CD8-positive, alpha-beta memory T cell (primary cell): ENCODE measurements around the gene ATP2B2. TPM values are rescaled to one million over a fixed set of nuclear protein-coding genes. Genes with fewer than 3 reads are reported as not detected.
A peak's percentile ranks its signal among the peaks of the same experiment; 100 is the strongest.

ENCODE experiments used
- CTCF ChIA-PET: fragments of 350-600 bp; sonication (Branson Sonifier 250); formaldehyde crosslinking; loops from one replicate; lab custom pipeline; 2021; ENCODE audit warnings: antibody characterized with exemption; lab: Charles Lee
- POLR2A ChIA-PET: fragments of 350-600 bp; sonication (Branson Sonifier 250); formaldehyde crosslinking; loops from one replicate; lab custom pipeline; 2021; ENCODE audit warnings: antibody characterized with exemption; lab: Charles Lee
- DNase-seq, 5 donors: peaks; one replicate each; pipeline versions ENCODE4 v3.0.0 to v3.0.0-alpha.2; 2020 to 2022; ENCODE audit warnings: mixed read lengths in 1 of 5
- H3K27ac ChIP-seq: one replicate; pipeline ENCODE4 v1.7.0; 2013; ENCODE audit warnings: low read depth, mild to moderate bottlenecking, low read length, moderate library complexity
- H3K27me3 ChIP-seq: 2 replicates; pipeline ENCODE4 v1.7.0; 2013; ENCODE audit warnings: low read length, mild to moderate bottlenecking; ENCODE audit not compliant: insufficient read depth, poor library complexity, severe bottlenecking
- H3K36me3 ChIP-seq: 2 replicates; pipeline ENCODE4 v1.7.0; 2013; ENCODE audit warnings: mild to moderate bottlenecking, low read length, moderate library complexity; ENCODE audit not compliant: insufficient read depth
- H3K4me1 ChIP-seq: 2 replicates; pipeline ENCODE4 v1.7.0; 2013; ENCODE audit warnings: mild to moderate bottlenecking, low read length, moderate library complexity; ENCODE audit not compliant: insufficient read depth
- H3K4me3 ChIP-seq: 2 replicates; pipeline ENCODE4 v1.7.0; 2013; ENCODE audit warnings: mild to moderate bottlenecking, low read length
- H3K9me3 ChIP-seq: 2 replicates; pipeline ENCODE4 v1.7.0; 2013; ENCODE audit warnings: mild to moderate bottlenecking, low read length
- H3K27ac Mint-ChIP-seq, 8 donors: one replicate each; pipeline ENCODE4 v1.8.0; 2020 to 2021; ENCODE audit warnings: mixed read lengths in 8 of 8, mild to moderate bottlenecking in 6 of 8, inconsistent platforms in 3 of 8, moderate library complexity in 3 of 8
- H3K27me3 Mint-ChIP-seq, 2 donors: one replicate each; pipeline ENCODE4 v1.8.0; 2020 to 2021; ENCODE audit warnings: mixed read lengths in 2 of 2, mild to moderate bottlenecking in 1 of 2, moderate library complexity in 1 of 2
- H3K36me3 Mint-ChIP-seq, 3 donors: one replicate each; pipeline ENCODE4 v1.8.0; 2020 to 2021; ENCODE audit warnings: mixed read lengths in 3 of 3, inconsistent platforms in 1 of 3, mild to moderate bottlenecking in 1 of 3
- H3K4me1 Mint-ChIP-seq, 3 donors: one replicate each; pipeline ENCODE4 v1.8.0; 2020 to 2021; ENCODE audit warnings: mixed read lengths in 3 of 3, inconsistent platforms in 1 of 3, mild to moderate bottlenecking in 1 of 3
- H3K4me3 Mint-ChIP-seq, 7 donors: one replicate each; pipeline ENCODE4 v1.8.0; 2020 to 2021; ENCODE audit warnings: mixed read lengths in 7 of 7, mild to moderate bottlenecking in 6 of 7, moderate library complexity in 4 of 7, inconsistent platforms in 2 of 7
- H3K9me3 Mint-ChIP-seq, 5 donors: one replicate each; pipeline ENCODE4 v1.8.0; 2020 to 2022; ENCODE audit warnings: mixed read lengths in 5 of 5, mild to moderate bottlenecking in 3 of 5, moderate library complexity in 2 of 5, inconsistent platforms in 1 of 5
- polyA plus RNA-seq: library from polyadenylated mRNA; unstranded; fragments of 300-500 nt; fragmentation: Illumina TruSeq; gene quantifications from one replicate; pipeline ENCODE4 v1.2.3, GENCODE V29; 2021
- total RNA-seq, 2 experiments: library from RNA; stranded (reverse); gene quantifications; one replicate each; pipeline ENCODE4 v1.2.3, GENCODE V29; 2021

The ATP2B2 gene
- total and polyA plus RNA-seq, 3 experiments from 2014 or later, result not detected

DNA sequence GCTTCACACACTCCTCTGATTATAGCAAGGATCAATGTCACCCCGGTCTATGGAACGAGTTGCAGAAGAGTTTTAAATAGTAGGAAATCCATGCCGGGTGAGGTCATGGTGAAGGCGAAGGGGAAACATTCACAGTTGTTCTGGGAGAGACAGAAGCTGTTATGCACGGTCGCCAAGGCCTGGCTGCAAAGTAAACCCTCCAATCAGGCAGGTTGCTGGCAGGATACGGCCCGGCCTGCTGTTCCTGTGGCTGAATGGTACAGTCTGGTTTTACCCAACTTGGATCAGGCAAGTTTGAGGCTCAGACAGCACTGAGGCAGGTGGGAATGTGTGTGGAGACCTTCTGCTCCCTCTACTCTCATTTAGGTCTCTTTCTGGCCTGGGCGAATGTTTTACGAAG is 45.3 kb upstream of the ATP2B2 start:
- DNase-seq, result no peak
- ChIA-PET POLR2A (no interaction called here), CTCF (no interaction called here)
- Histone ChIP-seq H3K4me3 (no peak overlapping the region), H3K27me3 (no peaks in the 10 kb centered on the region), H3K27ac (no peak overlapping the region), H3K9me3 (no peaks in the 10 kb centered on the region), H3K4me1 (peaks cover 16% of the 10 kb centered on the region), H3K36me3 (no peaks in the 10 kb centered on the region)
- no peaks in the 10 kb centered on the region for H3K9me3 Mint-ChIP-seq
- no peaks in the 10 kb centered on the region for H3K36me3 Mint-ChIP-seq
- no peak overlapping the region for H3K4me3 Mint-ChIP-seq
- peak overlapping the region in 3 of 8 donors; percentile 53 to 80 (median 73) for H3K27ac Mint-ChIP-seq
- peaks cover 1 to 8% of the 10 kb centered on the region in 2 donors for H3K27me3 Mint-ChIP-seq
- peaks cover 33 to 38% (median 36%) of the 10 kb centered on the region in 3 donors for H3K4me1 Mint-ChIP-seq

DNA sequence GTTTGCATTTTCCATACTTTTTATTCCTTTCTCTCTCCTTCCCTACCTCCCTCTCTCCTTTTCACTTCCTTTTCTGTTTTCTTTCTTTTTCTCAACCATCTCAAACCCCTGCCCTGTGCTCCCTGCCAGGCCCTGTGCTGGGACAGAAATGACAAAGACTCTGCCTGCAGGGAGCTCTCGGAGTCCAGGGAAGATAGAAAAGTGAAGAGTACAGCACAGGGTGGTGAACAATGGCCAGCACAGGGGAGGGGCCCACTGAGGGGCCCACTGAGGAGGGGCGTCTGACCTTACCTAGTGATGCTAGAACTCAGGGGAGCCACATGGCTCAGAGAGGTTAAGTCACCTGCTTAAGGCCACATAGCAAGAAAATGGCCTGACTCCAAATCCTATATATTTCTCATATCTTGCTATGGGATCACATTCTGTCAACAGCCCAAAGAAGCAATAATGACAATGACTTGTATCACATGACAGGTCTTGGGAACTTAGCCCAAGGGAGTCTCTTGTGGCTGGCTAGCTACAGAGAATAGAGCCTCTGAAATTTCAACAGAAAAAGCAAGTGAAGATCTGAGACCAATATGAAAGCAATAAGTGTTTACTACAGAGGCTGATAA is 44.3 kb upstream of the ATP2B2 start:
- no peak overlapping the region for H3K4me3 Mint-ChIP-seq

DNA sequence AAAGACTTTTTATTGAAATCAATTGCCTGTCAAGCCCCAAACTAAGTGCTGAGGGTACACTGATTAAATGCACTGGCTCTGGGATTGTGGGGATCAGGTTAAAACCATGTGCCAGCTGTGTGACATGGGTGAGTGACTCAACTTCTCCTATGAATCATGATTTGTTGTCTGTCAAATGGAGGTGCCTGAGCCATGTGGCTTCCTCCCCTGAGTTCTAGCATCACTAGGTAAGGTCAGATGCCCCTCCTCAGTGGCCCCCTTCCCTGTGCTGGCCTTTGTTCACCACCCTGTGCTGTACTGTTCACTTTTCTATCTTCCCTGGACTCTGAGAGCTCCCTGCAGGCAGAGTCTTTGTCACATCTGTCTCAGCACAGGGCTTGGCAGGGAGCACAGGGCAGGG is 43.6 kb upstream of the ATP2B2 start:
- H3K9me3 Mint-ChIP-seq, result peaks cover 0 to 3% (median under 1%) of the 10 kb centered on the region in 5 donors
- H3K27ac Mint-ChIP-seq, result peak overlapping the region in 1 of 8 donors; percentile 69
- Histone ChIP-seq H3K4me3 (no peak overlapping the region), H3K36me3 (no peaks in the 10 kb centered on the region), H3K4me1 (peaks cover 16% of the 10 kb centered on the region), H3K27me3 (no peaks in the 10 kb centered on the region), H3K27ac (no peak overlapping the region), H3K9me3 (no peaks in the 10 kb centered on the region)
- H3K4me3 Mint-ChIP-seq, result no peak overlapping the region
- H3K27me3 Mint-ChIP-seq, result peaks cover 1 to 12% of the 10 kb centered on the region in 2 donors
- H3K36me3 Mint-ChIP-seq, result no peaks in the 10 kb centered on the region
- CTCF ChIA-PET, result no interaction called here
- no peak for DNase-seq
- POLR2A ChIA-PET, result no interaction called here
- peaks cover 33 to 38% (median 36%) of the 10 kb centered on the region in 3 donors for H3K4me1 Mint-ChIP-seq

More for the DNA sequence above, 44.3 kb upstream of the ATP2B2 start:
- peaks cover 0 to 2% (median 0%) of the 10 kb centered on the region in 5 donors for H3K9me3 Mint-ChIP-seq
- no peak for DNase-seq
- H3K27ac Mint-ChIP-seq, result peak overlapping the region in 3 of 8 donors; percentile 38 to 70 (median 40)
- Histone ChIP-seq H3K4me1 (peaks cover 16% of the 10 kb centered on the region), H3K27ac (no peak overlapping the region), H3K4me3 (no peak overlapping the region), H3K9me3 (no peaks in the 10 kb centered on the region), H3K27me3 (no peaks in the 10 kb centered on the region), H3K36me3 (no peaks in the 10 kb centered on the region)
- H3K27me3 Mint-ChIP-seq, result peaks cover 1 to 10% of the 10 kb centered on the region in 2 donors
- POLR2A ChIA-PET, result no interaction called here
- H3K36me3 Mint-ChIP-seq, result no peaks in the 10 kb centered on the region
- peaks cover 33 to 38% (median 36%) of the 10 kb centered on the region in 3 donors for H3K4me1 Mint-ChIP-seq
- CTCF ChIA-PET, result no interaction called here

DNA sequence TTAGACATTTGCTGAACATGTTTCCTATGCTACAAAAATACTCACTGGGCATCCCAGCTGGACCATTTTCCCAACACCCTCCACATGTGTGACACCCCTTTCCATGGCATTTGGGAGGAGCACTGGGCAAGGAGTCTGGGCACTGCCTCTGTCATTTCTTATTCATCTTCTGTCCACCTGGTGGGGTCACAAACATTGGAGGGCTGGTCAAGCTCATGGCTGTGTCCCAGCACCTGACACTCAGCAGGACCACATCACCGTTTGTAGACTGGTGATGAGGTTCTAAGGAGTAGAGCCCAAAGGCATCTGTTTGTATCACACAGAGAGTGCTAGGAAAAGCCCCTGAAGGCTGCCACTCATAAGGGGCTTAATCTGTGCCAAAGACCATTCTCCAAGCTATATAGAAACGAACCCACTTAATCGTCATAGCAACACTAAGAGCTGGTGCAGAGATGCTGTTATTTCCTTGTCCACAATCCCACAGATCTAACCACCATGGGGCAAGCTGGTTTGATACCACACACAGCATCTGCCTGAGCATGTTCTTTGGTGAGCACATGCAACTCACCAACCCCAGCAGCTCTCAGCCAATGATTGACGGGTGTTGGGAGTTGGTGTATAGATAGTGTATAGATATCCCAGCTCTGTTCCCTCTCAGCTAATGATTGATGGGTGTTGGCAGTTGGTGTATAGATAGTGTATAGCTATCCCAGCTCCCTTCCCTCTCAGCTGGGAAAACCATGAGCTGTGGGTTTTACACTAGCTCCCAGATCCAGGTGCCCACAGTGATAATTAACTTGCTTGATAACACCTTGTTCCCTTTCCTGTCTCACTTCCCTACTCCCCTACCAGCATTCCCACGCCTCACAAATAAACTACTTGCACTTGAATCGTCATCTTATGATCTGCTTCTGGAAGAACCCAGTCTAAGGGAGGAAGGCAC is 42.7 kb upstream of the ATP2B2 start:
- Mint-ChIP-seq H3K27me3 (peaks cover 1 to 12% of the 10 kb centered on the region in 2 donors), H3K36me3 (peaks cover 0 to under 1% (median 0%) of the 10 kb centered on the region in 3 donors), H3K27ac (peak overlapping the region in 1 of 8 donors; percentile 10), H3K4me3 (no peak overlapping the region), H3K4me1 (peaks cover 33 to 38% (median 35%) of the 10 kb centered on the region in 3 donors), H3K9me3 (peaks cover under 1 to 7% (median 5%) of the 10 kb centered on the region in 5 donors)
- Histone ChIP-seq H3K9me3 (no peaks in the 10 kb centered on the region), H3K27ac (no peak overlapping the region), H3K4me1 (peaks cover 16% of the 10 kb centered on the region), H3K36me3 (no peaks in the 10 kb centered on the region), H3K27me3 (no peaks in the 10 kb centered on the region), H3K4me3 (no peak overlapping the region)
- DNase-seq, result no peak
- CTCF ChIA-PET, result no interaction called here
- POLR2A ChIA-PET, result interaction anchor here (0.5 kb wide), 1 partner anchor 1169 kb away, joined by 3 read pairs; no protein-coding TSS in a partner anchor

DNA sequence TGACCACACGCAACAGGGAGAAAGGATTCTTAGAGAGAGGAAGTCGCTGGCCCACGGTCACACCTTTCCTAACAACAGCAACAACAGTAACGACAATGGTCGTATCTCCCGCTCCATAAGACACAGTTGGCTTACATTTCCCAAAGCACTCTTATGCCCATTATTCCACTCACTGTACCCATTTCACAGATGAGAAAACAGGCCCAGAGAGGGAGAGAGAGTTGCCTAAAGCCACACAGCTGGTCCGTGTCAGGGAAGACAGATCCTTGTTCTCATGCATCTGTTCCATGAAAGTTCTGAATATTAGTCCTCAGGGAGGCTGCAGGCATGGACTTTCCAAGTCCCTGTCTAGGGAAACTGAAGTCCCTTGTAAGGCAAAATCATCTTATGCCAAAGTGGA is 42.0 kb upstream of the ATP2B2 start:
- CTCF ChIA-PET, result no interaction called here

DNA sequence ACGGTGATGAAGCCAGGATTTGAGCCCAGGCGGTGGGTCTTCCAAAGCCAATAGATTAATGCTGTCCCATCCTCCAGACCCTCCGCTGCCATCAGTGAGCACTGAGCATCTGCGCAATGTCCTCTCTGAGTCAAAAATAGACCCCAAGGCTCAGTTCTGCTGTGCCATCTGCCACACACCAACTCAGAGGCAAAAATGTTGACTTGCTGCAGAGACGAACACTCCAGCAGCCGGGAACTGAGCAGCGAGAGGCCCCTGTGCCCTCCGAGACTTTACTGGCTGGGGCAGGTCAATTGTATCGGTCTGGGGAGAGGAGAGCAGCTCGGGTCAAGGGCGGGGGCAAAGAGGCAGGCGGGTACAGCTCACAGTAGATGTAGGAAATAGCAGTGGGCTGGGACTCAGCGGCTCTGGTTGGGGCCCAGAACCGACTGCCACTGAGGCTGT is 41.5 kb upstream of the ATP2B2 start:
- peaks cover 4 to 12% of the 10 kb centered on the region in 2 donors for H3K27me3 Mint-ChIP-seq
- H3K36me3 Mint-ChIP-seq, result peaks cover 0 to 5% (median 0%) of the 10 kb centered on the region in 3 donors

More for the DNA sequence above, 42.0 kb upstream of the ATP2B2 start:
- Histone ChIP-seq H3K27ac (no peak overlapping the region), H3K9me3 (no peaks in the 10 kb centered on the region), H3K4me1 (peaks cover 11% of the 10 kb centered on the region), H3K27me3 (no peaks in the 10 kb centered on the region), H3K4me3 (no peak overlapping the region), H3K36me3 (no peaks in the 10 kb centered on the region)
- DNase-seq, result no peak
- Mint-ChIP-seq H3K9me3 (peaks cover 8 to 14% (median 10%) of the 10 kb centered on the region in 5 donors), H3K36me3 (peaks cover 0 to 5% (median 0%) of the 10 kb centered on the region in 3 donors), H3K4me3 (no peak overlapping the region), H3K27me3 (peaks cover 4 to 12% of the 10 kb centered on the region in 2 donors), H3K27ac (no peak overlapping the region), H3K4me1 (peaks cover 26 to 31% (median 28%) of the 10 kb centered on the region in 3 donors)
- POLR2A ChIA-PET, result no interaction called here

DNA sequence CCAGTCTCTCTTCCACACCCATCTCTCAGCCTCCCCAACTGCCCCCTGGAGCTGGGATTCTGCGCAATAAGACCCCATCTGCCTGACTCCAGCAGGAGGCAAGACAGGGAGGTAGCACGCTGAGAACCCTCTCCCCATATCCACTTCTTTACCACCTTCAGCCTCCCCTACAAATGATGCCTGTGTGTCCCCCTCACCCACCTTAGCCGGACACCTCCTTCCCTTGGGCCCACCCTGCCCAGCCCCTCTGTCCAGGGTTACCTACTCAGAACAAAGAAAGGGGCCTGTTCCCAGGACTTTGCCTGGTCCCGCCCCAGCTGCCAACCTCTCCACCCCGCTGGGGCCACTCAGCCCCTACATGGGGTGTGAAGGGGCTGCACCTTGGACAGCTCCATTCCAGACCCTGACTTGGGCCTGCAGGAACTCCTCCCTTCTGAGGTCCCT is 40.8 kb upstream of the ATP2B2 start:
- Mint-ChIP-seq H3K36me3 (peaks cover 0 to 5% (median 0%) of the 10 kb centered on the region in 3 donors), H3K9me3 (peaks cover 10 to 23% (median 20%) of the 10 kb centered on the region in 5 donors), H3K27ac (no peak overlapping the region), H3K27me3 (peaks cover 4 to 12% of the 10 kb centered on the region in 2 donors), H3K4me3 (no peak overlapping the region), H3K4me1 (peaks cover 14 to 19% (median 17%) of the 10 kb centered on the region in 3 donors)
- CTCF ChIA-PET, result no interaction called here
- POLR2A ChIA-PET, result no interaction called here
- Histone ChIP-seq H3K27ac (no peak overlapping the region), H3K4me3 (no peak overlapping the region), H3K4me1 (no peaks in the 10 kb centered on the region), H3K27me3 (no peaks in the 10 kb centered on the region), H3K9me3 (no peaks in the 10 kb centered on the region), H3K36me3 (no peaks in the 10 kb centered on the region)
- DNase-seq, result no peak

More for the DNA sequence above, 41.5 kb upstream of the ATP2B2 start:
- Mint-ChIP-seq H3K27ac (no peak overlapping the region), H3K4me1 (peaks cover 20 to 25% (median 23%) of the 10 kb centered on the region in 3 donors), H3K4me3 (no peak overlapping the region), H3K9me3 (peaks cover 8 to 19% (median 16%) of the 10 kb centered on the region in 5 donors)
- Histone ChIP-seq H3K4me3 (no peak overlapping the region), H3K36me3 (no peaks in the 10 kb centered on the region), H3K27me3 (no peaks in the 10 kb centered on the region), H3K4me1 (peaks cover 5% of the 10 kb centered on the region), H3K9me3 (no peaks in the 10 kb centered on the region), H3K27ac (no peak overlapping the region)
- CTCF ChIA-PET, result no interaction called here
- no peak for DNase-seq
- POLR2A ChIA-PET, result no interaction called here
